ENCODE measurements around the gene NUDT3.
"Not testable (repeated sequence)": the region's sequence is repeated elsewhere in the genome, so short reads cannot be mapped to it uniquely, and the experiment has no call there.

NUDT3 gene

GRCh38 chr6:34338377-34338776 lies 54.1 kb downstream of the NUDT3 start:
- Histone ChIP-seq H3K36me3 (ENCODE audit: control insufficient read depth, insufficient read depth, low read length) (peaks cover 17% of the 10 kb centered on the region), H3K27ac (ENCODE audit: insufficient read depth, low read length, poor library complexity, severe bottlenecking) (no peak overlapping the region), H3K4me3 (ENCODE audit: insufficient read depth, low read depth, low read length, poor library complexity, severe bottlenecking) (no peak overlapping the region), H3K9me3 (ENCODE audit: control insufficient read depth, low read length) (no peaks in the 10 kb centered on the region), H3K4me1 (ENCODE audit: control insufficient read depth, insufficient read depth, low read length, poor library complexity, severe bottlenecking) (no peaks in the 10 kb centered on the region), H3K27me3 (replicated peaks; ENCODE audit: control insufficient read depth, insufficient read depth, low read length, poor library complexity, severe bottlenecking) (no peaks in the 10 kb centered on the region)
- no peak for DNase-seq

DNA sequence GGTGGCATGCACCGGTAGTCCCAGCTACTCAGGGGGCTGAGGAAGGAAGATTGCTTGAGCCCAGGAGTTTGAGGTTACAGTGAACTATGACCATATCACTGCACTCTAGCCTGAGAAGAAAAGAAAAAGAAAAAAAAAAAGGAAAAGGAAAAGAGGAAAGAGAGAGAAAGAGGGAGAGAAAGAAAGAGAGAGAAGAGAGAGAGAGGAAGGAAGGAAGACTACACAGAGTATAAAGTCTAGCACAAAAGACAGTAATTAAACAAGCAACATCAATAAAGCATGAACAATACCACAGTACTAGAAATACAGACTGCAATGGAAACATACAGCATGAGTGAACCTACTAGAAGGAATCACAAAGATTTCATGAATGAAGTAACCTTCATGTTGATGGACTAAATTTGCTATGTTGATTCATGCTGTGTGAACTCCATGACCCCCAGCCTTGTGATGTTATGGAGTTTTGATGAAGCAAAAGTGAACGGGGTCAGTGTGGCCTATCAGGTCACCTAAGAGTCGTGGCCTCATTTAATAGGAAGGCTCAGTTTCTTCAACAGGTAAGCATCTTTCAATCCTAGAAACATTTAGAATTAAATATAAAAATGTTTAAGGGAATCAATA lies 57.6 kb downstream of the NUDT3 start:
- no peak for DNase-seq
- H3K4me3 ChIP-seq (ENCODE audit: insufficient read depth, low read depth, low read length, poor library complexity, severe bottlenecking), result no peak overlapping the region
- H3K36me3 ChIP-seq (ENCODE audit: control insufficient read depth, insufficient read depth, low read length), result peaks cover 9% of the 10 kb centered on the region
- H3K9me3 ChIP-seq (ENCODE audit: control insufficient read depth, low read length), result no peaks in the 10 kb centered on the region
- H3K27ac ChIP-seq (ENCODE audit: insufficient read depth, low read length, poor library complexity, severe bottlenecking), result no peak overlapping the region
- no peaks in the 10 kb centered on the region for H3K4me1 ChIP-seq (ENCODE audit: control insufficient read depth, insufficient read depth, low read length, poor library complexity, severe bottlenecking)
- H3K27me3 ChIP-seq (replicated peaks; ENCODE audit: control insufficient read depth, insufficient read depth, low read length, poor library complexity, severe bottlenecking), result no peaks in the 10 kb centered on the region

DNA sequence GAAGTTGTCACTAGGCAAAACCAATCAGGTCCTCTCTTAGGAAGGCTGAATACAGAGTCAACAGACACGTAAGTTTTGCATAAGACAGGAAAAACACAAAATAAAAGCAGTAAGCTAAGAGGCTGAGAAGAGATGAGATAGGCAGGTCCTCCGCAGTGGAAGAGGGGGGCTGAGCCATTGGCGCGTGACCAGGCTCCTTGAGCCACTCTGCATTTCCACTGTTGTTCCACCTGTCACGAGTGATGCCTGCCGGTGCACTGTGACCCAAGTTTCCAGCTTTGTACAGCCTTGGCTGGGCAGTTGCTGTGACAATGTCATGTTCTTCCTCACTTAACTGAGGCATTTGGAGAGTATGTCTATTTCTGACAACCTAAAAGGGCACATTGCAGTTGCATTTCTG lies 58.6 kb downstream of the NUDT3 start:
- Histone ChIP-seq H3K36me3 (ENCODE audit: control insufficient read depth, insufficient read depth, low read length) (peaks cover 9% of the 10 kb centered on the region), H3K4me3 (ENCODE audit: insufficient read depth, low read depth, low read length, poor library complexity, severe bottlenecking) (no peak overlapping the region), H3K27me3 (replicated peaks; ENCODE audit: control insufficient read depth, insufficient read depth, low read length, poor library complexity, severe bottlenecking) (no peaks in the 10 kb centered on the region), H3K4me1 (ENCODE audit: control insufficient read depth, insufficient read depth, low read length, poor library complexity, severe bottlenecking) (no peaks in the 10 kb centered on the region), H3K27ac (ENCODE audit: insufficient read depth, low read length, poor library complexity, severe bottlenecking) (no peak overlapping the region), H3K9me3 (ENCODE audit: control insufficient read depth, low read length) (no peaks in the 10 kb centered on the region)
- DNase-seq, result no peak

GRCh38 chr6:34332251-34333198 lies 59.9 kb downstream of the NUDT3 start:
- Histone ChIP-seq H3K27ac (ENCODE audit: insufficient read depth, low read length, poor library complexity, severe bottlenecking) (no peak overlapping the region), H3K4me1 (ENCODE audit: control insufficient read depth, insufficient read depth, low read length, poor library complexity, severe bottlenecking) (no peaks in the 10 kb centered on the region), H3K9me3 (ENCODE audit: control insufficient read depth, low read length) (no peaks in the 10 kb centered on the region), H3K36me3 (ENCODE audit: control insufficient read depth, insufficient read depth, low read length) (peaks cover 9% of the 10 kb centered on the region), H3K4me3 (ENCODE audit: insufficient read depth, low read depth, low read length, poor library complexity, severe bottlenecking) (no peak overlapping the region), H3K27me3 (replicated peaks; ENCODE audit: control insufficient read depth, insufficient read depth, low read length, poor library complexity, severe bottlenecking) (no peaks in the 10 kb centered on the region)
- DNase-seq, result no peak

DNA sequence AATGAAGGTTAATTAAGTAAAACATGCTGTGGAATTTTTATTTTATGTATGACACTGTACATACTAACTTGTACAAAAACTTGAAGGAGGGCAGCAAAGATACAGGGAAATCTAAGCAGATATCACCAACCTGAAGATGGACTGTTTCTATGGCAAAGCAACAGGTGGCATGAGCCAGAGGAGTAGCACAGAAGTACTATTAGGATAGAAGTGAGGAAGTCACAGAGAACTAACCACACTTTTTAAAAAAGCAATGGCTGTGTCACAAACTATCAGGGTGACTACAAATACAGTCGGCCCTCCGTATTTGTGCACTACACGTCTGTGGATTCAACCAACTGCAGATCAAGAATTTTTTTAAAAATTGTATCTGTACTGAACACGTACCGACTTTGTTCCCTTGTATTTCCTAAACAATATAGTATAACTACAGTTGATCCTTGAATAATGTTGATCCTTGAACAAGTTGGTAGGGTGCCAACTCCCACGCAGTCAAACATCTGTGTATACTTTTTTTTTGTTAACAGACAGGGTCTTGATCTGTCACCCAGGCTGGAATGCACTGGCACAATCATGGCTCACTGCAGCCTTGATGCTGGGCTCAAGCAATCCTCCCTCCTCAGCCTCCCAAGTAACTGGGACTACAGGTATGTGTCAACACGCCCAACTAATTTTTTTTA lies 61.0 kb downstream of the NUDT3 start:
- Histone ChIP-seq H3K4me3 (ENCODE audit: insufficient read depth, low read depth, low read length, poor library complexity, severe bottlenecking) (no peak overlapping the region), H3K36me3 (ENCODE audit: control insufficient read depth, insufficient read depth, low read length) (peaks cover 9% of the 10 kb centered on the region), H3K9me3 (ENCODE audit: control insufficient read depth, low read length) (no peaks in the 10 kb centered on the region), H3K27me3 (replicated peaks; ENCODE audit: control insufficient read depth, insufficient read depth, low read length, poor library complexity, severe bottlenecking) (no peaks in the 10 kb centered on the region), H3K27ac (ENCODE audit: insufficient read depth, low read length, poor library complexity, severe bottlenecking) (no peak overlapping the region), H3K4me1 (ENCODE audit: control insufficient read depth, insufficient read depth, low read length, poor library complexity, severe bottlenecking) (no peaks in the 10 kb centered on the region)
- DNase-seq, result no peak

- not testable (repeated sequence) for H3K9me3 ChIP-seq (ENCODE audit: control insufficient read depth, low read length); DNase-seq
Measured at GRCh38 chr6:34329814-34330213, 62.7 kb downstream of the NUDT3 start.

DNA sequence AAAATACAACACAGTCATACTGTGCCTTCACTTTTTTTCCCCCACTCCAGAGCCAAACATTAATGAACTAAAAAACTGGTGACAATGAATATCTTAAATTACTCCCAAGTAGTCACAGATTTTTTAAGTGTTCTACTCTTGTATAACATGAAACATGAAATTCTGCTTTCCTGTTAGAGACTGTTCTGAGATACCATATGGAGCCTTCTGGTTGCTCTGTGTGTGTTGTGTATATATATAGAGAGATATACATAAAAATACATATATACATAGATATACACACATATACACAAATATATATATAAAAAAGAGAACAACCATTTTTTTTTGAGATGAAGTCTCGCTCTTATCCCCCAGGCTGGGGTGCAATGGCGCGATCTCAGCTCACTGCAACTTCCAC lies 63.5 kb downstream of the NUDT3 start:
- Histone ChIP-seq H3K27ac (ENCODE audit: insufficient read depth, low read length, poor library complexity, severe bottlenecking) (no peak overlapping the region), H3K27me3 (replicated peaks; ENCODE audit: control insufficient read depth, insufficient read depth, low read length, poor library complexity, severe bottlenecking) (no peaks in the 10 kb centered on the region), H3K4me3 (ENCODE audit: insufficient read depth, low read depth, low read length, poor library complexity, severe bottlenecking) (no peak overlapping the region), H3K36me3 (ENCODE audit: control insufficient read depth, insufficient read depth, low read length) (peaks cover 3% of the 10 kb centered on the region), H3K4me1 (ENCODE audit: control insufficient read depth, insufficient read depth, low read length, poor library complexity, severe bottlenecking) (no peaks in the 10 kb centered on the region), H3K9me3 (ENCODE audit: control insufficient read depth, low read length) (no peaks in the 10 kb centered on the region)
- DNase-seq, result no peak

More at GRCh38 chr6:34329814-34330213, 62.7 kb downstream of the NUDT3 start:
- H3K36me3 ChIP-seq (ENCODE audit: control insufficient read depth, insufficient read depth, low read length); H3K27ac ChIP-seq (ENCODE audit: insufficient read depth, low read length, poor library complexity, severe bottlenecking); H3K4me3 ChIP-seq (ENCODE audit: insufficient read depth, low read depth, low read length, poor library complexity, severe bottlenecking); H3K4me1 ChIP-seq (ENCODE audit: control insufficient read depth, insufficient read depth, low read length, poor library complexity, severe bottlenecking); H3K27me3 ChIP-seq (replicated peaks; ENCODE audit: control insufficient read depth, insufficient read depth, low read length, poor library complexity, severe bottlenecking): not testable (repeated sequence)

GRCh38 chr6:34327313-34328205 lies 64.9 kb downstream of the NUDT3 start:
- not testable (repeated sequence) for H3K36me3 ChIP-seq (ENCODE audit: control insufficient read depth, insufficient read depth, low read length); H3K27ac ChIP-seq (ENCODE audit: insufficient read depth, low read length, poor library complexity, severe bottlenecking); DNase-seq; H3K9me3 ChIP-seq (ENCODE audit: control insufficient read depth, low read length); H3K4me3 ChIP-seq (ENCODE audit: insufficient read depth, low read depth, low read length, poor library complexity, severe bottlenecking); H3K27me3 ChIP-seq (replicated peaks; ENCODE audit: control insufficient read depth, insufficient read depth, low read length, poor library complexity, severe bottlenecking); H3K4me1 ChIP-seq (ENCODE audit: control insufficient read depth, insufficient read depth, low read length, poor library complexity, severe bottlenecking)

DNA sequence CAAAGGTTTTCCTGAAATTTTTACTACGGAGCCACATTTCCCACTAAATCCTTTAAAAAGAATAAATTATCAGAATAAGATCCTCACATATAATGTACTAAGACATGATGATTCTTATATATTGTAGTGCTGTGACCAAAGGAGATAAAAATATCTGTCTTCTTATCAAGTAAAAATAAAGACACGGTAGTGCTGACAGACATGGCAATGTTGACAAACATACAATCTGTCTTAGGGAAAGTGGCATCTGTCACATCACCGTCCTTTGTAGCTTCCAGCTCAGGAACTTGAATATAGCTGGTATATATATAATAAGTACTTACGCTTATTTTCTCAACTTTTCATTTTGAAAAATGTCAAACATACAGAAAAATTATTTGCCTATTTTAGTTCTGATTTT lies 66.8 kb downstream of the NUDT3 start:
- Histone ChIP-seq H3K27me3 (replicated peaks; ENCODE audit: control insufficient read depth, insufficient read depth, low read length, poor library complexity, severe bottlenecking) (no peaks in the 10 kb centered on the region), H3K36me3 (ENCODE audit: control insufficient read depth, insufficient read depth, low read length) (no peaks in the 10 kb centered on the region), H3K27ac (ENCODE audit: insufficient read depth, low read length, poor library complexity, severe bottlenecking) (no peak overlapping the region), H3K9me3 (ENCODE audit: control insufficient read depth, low read length) (no peaks in the 10 kb centered on the region), H3K4me1 (ENCODE audit: control insufficient read depth, insufficient read depth, low read length, poor library complexity, severe bottlenecking) (no peaks in the 10 kb centered on the region), H3K4me3 (ENCODE audit: insufficient read depth, low read depth, low read length, poor library complexity, severe bottlenecking) (no peak overlapping the region)
- DNase-seq, result no peak

Data from effector memory CD4-positive, alpha-beta T cell (primary cell).